PC-9 (cell line): ENCODE results near the gene JPT1. TPM values are rescaled to one million over a fixed set of nuclear protein-coding genes. Genes with fewer than 3 reads are reported as not detected.

Experiments
- BruUV-seq: library from RNA; stranded (reverse); fragments of 400-500 nt; replicated peaks from 2 replicates; lab custom pipeline; 2021; lab: Mats Ljungman, UMichigan
- CTCF ChIA-PET: fragments of 300-600 bp; sonication (Branson Sonifier 250); formaldehyde crosslinking; loops from one replicate; lab custom pipeline; 2022; ENCODE audit warnings: antibody characterized with exemption; lab: Charles Lee
- POLR2A ChIA-PET: fragments of 300-600 bp; sonication (Branson Sonifier 250); formaldehyde crosslinking; loops from one replicate; lab custom pipeline; 2022; ENCODE audit warnings: antibody characterized with exemption; ENCODE audit not compliant: unreplicated experiment; lab: Charles Lee
- DNase-seq, 2 experiments: peaks; one replicate each; pipeline versions ENCODE4 v3.0.0 to v3.0.0-alpha.2; 2015 to 2022; ENCODE audit warnings: mixed read lengths in 1 of 2
- H2AFZ ChIP-seq: fragments of 200-600 bp; sonication (generic); 2 replicates; pipeline ENCODE4 v1.8.1; 2017; ENCODE audit warnings: antibody characterized with exemption
- H3F3A ChIP-seq: fragments of 200-600 bp; sonication (generic); 2 replicates; pipeline ENCODE4 v1.8.1; 2017; ENCODE audit warnings: antibody characterized with exemption, mild to moderate bottlenecking, low read depth; ENCODE audit not compliant: insufficient read depth
- H3K27ac ChIP-seq: fragments of 200-600 bp; sonication (generic); 2 replicates; pipeline ENCODE4 v1.6.1; 2016; ENCODE audit warnings: mixed run types
- H3K27me3 ChIP-seq: fragments of 200-600 bp; sonication (generic); 2 replicates; pipeline ENCODE4 v1.6.1; 2016; ENCODE audit warnings: low read depth, mixed run types; ENCODE audit not compliant: insufficient read depth
- H3K36me3 ChIP-seq: fragments of 200-600 bp; sonication (generic); 2 replicates; pipeline ENCODE4 v1.6.1; 2016; ENCODE audit warnings: low read depth, mixed run types
- H3K4me1 ChIP-seq: fragments of 200-600 bp; sonication (generic); replicated peaks from 2 replicates; pipeline ENCODE4 v1.6.1; 2016; ENCODE audit warnings: mixed run types; ENCODE audit not compliant: insufficient read depth
- H3K4me2 ChIP-seq: fragments of 200-600 bp; sonication (generic); 2 replicates; pipeline ENCODE4 v1.6.1; 2017; ENCODE audit warnings: mixed run types
- H3K4me3 ChIP-seq: fragments of 200-600 bp; sonication (generic); 2 replicates; pipeline ENCODE4 v1.6.1; 2016; ENCODE audit warnings: mixed run types
- H3K79me2 ChIP-seq: fragments of 200-600 bp; sonication (generic); 2 replicates; pipeline ENCODE4 v1.6.1; 2017; ENCODE audit warnings: low read depth, mixed run types
- H3K9me2 ChIP-seq: fragments of 200-600 bp; sonication (generic); 2 replicates; pipeline ENCODE4 v1.8.1; 2017; ENCODE audit warnings: mild to moderate bottlenecking; ENCODE audit not compliant: insufficient read depth
- H3K9me3 ChIP-seq: fragments of 200-600 bp; sonication (generic); 2 replicates; pipeline ENCODE4 v1.8.1; 2016; ENCODE audit warnings: low read depth; ENCODE audit not compliant: insufficient read depth
- H4K20me1 ChIP-seq: fragments of 200-600 bp; sonication (generic); 2 replicates; pipeline ENCODE4 v1.8.1; 2017; ENCODE audit not compliant: insufficient read depth
- EZH2 ChIP-seq: fragments of 200-600 bp; sonication (generic); IDR thresholded peaks from 2 replicates; pipeline ENCODE4 v1.8.0; 2017; ENCODE audit warnings: antibody characterized with exemption, low read depth
- intact Hi-C: fragments of 100-400 bp; cut with micrococcal nuclease; formaldehyde crosslinking; loops from one replicate; pipeline ENCODE4 v1.10.0; 2022; ENCODE audit not compliant: unreplicated experiment
- total RNA-seq: library from RNA; stranded (reverse); gene quantifications from 2 replicates; pipeline ENCODE4 v1.2.3, GENCODE V29; 2021
- TF ChIP-seq, protein P1 (sequence below): fragments of 200-600 bp; sonication (generic); conservative IDR thresholded peaks from 2 replicates; pipeline ENCODE4 v1.6.1; 2017; ENCODE audit warnings: mixed run types, antibody characterized with exemption, mild to moderate bottlenecking, moderate library complexity

JPT1 gene
- total RNA-seq, 1 experiment from 2014 or later: 250 TPM

DNA sequence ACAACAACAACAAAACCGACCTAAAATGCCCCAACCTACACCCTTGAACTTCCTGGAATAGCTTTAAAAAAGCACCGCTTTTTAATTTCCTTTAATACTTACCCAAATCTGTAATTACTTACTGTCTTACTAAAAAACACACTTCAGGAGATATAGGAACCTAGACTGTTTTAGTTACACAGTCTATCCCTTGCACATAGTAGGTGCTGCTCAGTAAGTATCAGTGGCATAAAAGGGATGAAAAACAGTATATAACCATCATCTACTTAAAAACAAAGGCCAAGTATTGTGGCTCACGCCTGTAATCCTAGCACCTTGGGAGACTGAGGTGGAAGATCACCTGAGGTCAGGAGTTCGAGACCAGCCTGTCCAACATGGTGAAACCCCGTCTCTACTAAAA lies 22.3 kb upstream of the JPT1 start:
- no peak for TF ChIP-seq EZH2
- TF ChIP-seq, protein P1, sequence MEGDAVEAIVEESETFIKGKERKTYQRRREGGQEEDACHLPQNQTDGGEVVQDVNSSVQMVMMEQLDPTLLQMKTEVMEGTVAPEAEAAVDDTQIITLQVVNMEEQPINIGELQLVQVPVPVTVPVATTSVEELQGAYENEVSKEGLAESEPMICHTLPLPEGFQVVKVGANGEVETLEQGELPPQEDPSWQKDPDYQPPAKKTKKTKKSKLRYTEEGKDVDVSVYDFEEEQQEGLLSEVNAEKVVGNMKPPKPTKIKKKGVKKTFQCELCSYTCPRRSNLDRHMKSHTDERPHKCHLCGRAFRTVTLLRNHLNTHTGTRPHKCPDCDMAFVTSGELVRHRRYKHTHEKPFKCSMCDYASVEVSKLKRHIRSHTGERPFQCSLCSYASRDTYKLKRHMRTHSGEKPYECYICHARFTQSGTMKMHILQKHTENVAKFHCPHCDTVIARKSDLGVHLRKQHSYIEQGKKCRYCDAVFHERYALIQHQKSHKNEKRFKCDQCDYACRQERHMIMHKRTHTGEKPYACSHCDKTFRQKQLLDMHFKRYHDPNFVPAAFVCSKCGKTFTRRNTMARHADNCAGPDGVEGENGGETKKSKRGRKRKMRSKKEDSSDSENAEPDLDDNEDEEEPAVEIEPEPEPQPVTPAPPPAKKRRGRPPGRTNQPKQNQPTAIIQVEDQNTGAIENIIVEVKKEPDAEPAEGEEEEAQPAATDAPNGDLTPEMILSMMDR: no peak
- no peaks in the 10 kb centered on the region for H3K27me3 ChIP-seq
- peaks cover 11% of the 10 kb centered on the region for H3K4me1 ChIP-seq
- no peak overlapping the region for H2AFZ ChIP-seq
- peaks cover 95% of the 10 kb centered on the region for H3K79me2 ChIP-seq
- H3K27ac ChIP-seq: no peak overlapping the region
- peaks cover 65% of the 10 kb centered on the region for H3F3A ChIP-seq
- H3K4me3 ChIP-seq: no peak overlapping the region
- no TSS peak for BruUV-seq
- CTCF ChIA-PET: no interaction called here
- peaks cover 50% of the 10 kb centered on the region for H4K20me1 ChIP-seq
- intact Hi-C loops: no loop called here
- H3K9me3 ChIP-seq: no peaks in the 10 kb centered on the region
- no peak for DNase-seq
- POLR2A ChIA-PET: interaction anchor here (0.6 kb wide), 1 partner anchor 56 kb away, joined by 5 read pairs; no protein-coding TSS in a partner anchor
- H3K4me2 ChIP-seq: no peak overlapping the region
- H3K9me2 ChIP-seq: no peaks in the 10 kb centered on the region
- peaks cover 48% of the 10 kb centered on the region for H3K36me3 ChIP-seq

DNA sequence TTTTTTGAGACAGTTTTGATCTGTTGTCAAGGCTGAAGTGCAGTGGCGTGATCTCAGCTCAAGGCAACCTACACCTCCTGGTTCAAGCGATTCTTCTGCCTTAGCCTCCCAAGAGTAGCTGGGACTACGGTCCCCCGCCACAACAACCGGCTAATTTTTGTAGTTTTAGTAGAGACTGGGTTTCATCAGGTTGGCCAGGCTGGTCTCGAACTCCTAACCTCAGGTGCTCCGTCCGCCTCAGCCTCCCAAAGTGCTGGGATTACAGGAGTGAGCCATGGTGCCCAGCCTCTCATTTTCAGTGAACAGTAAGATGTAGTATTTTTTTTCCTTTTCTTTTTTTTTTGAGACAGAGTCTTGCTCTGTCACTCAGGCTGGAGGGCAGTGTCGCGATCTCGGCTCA lies 20.7 kb upstream of the JPT1 start:
- ChIA-PET CTCF (interaction anchor here (0.6 kb wide), 2 partner anchors 401 to 1553 kb away, joined by 4 to 9 read pairs; no protein-coding TSS in a partner anchor), POLR2A (interaction anchor here (0.6 kb wide), 1 partner anchor 29 kb away, joined by 10 read pairs; no protein-coding TSS in a partner anchor)
- Histone ChIP-seq H3K27ac (no peak overlapping the region; the same call in 1 of the 2 replicates), H2AFZ (no peak overlapping the region), H3K4me1 (no peaks in the 10 kb centered on the region), H3K79me2 (peaks cover 95% of the 10 kb centered on the region), H3K27me3 (no peaks in the 10 kb centered on the region), H3F3A (peaks cover 74% of the 10 kb centered on the region), H4K20me1 (peaks cover 42% of the 10 kb centered on the region), H3K36me3 (peaks cover 49% of the 10 kb centered on the region), H3K9me3 (no peaks in the 10 kb centered on the region), H3K4me3 (no peak overlapping the region), H3K9me2 (no peaks in the 10 kb centered on the region), H3K4me2 (no peak overlapping the region)
- no peak for DNase-seq
- BruUV-seq: no TSS peak
- no peak for TF ChIP-seq EZH2
- TF ChIP-seq, protein P1: no peak
- intact Hi-C loops: no loop called here

DNA sequence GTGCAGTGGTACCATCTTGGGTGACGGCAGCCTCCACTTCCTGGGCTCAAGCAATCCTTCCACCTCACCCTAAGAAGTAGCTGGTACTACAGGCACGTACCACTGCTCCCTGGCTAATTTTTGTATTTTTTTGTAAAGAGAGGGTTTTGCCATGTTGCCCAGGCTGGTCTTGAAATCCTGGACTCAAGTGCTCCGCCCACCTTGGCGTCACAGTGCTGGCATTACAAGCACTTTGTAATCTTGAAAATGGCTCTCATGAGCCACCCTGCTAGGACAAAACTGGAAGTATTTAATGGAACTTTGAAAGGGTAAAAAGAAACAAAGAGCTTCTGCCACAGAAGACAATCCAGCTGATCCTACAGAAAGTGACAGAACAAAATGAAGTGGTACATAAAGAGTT lies 19.2 kb upstream of the JPT1 start:
- H3K27me3 ChIP-seq: no peaks in the 10 kb centered on the region
- H3K79me2 ChIP-seq: peaks cover 83% of the 10 kb centered on the region
- peaks cover 36% of the 10 kb centered on the region for H4K20me1 ChIP-seq
- peak overlapping the region; percentile 25; the same call in 1 of the 2 replicates for H3K27ac ChIP-seq
- intact Hi-C loops: no loop called here
- BruUV-seq: no TSS peak
- H3K4me3 ChIP-seq: no peak overlapping the region
- ChIA-PET CTCF (interaction anchor here (0.5 kb wide), 2 partner anchors 13 to 126 kb away, joined by 3 to 6 read pairs; partner anchors contain the start of gene KCTD2), POLR2A (interaction anchor here (0.7 kb wide), 1 partner anchor 60 kb away, joined by 6 read pairs; no protein-coding TSS in a partner anchor)
- no peaks in the 10 kb centered on the region for H3K9me2 ChIP-seq
- H3K9me3 ChIP-seq: no peaks in the 10 kb centered on the region
- H2AFZ ChIP-seq: no peak overlapping the region
- H3F3A ChIP-seq: peaks cover 67% of the 10 kb centered on the region
- no peak for DNase-seq
- H3K4me1 ChIP-seq: no peaks in the 10 kb centered on the region
- TF ChIP-seq, protein P1: no peak
- TF ChIP-seq EZH2: no peak
- peaks cover 45% of the 10 kb centered on the region for H3K36me3 ChIP-seq
- no peak overlapping the region for H3K4me2 ChIP-seq
